C4-2B (cell line): ENCODE results near the gene WBP1.

Experiments
- ZFX ChIP-seq: fragments of 450-650 bp; IDR thresholded peaks from 2 replicates; pipeline ENCODE4 v1.6.1; 2017
- TF ChIP-seq, protein P1 (sequence below): fragments of 450-650 bp; conservative IDR thresholded peaks from 2 replicates; pipeline ENCODE4 v1.5.1; 2017; ENCODE audit warnings: mild to moderate bottlenecking

DNA sequence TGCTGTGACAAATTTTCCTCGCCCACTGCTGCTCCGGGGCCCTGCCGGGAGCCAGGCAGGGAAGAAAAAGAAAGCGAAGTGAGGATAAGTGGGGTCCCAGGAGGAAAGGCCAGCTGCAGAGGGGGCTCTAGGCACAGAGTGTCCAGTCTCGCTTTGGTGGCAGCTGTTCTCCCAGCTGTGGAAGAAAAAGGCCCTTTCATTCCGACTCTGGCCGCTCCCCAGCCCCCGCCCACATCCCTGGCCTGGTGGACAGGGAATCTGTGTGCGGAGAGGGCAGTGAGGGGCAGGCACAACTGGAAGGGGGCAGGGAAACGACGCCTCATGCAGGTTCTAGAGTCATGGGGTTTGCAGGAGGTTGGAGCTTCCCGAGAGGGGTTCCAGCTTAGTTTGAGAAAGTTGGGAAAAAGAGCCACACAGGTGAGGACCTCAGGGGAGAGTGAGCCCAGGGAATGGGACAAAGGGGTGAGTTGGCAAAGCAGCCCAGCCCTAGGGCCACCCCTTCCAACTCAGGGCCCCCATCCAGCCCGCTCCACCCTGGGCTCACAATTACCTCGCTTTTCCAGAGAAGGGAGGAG lies 18.3 kb upstream of the WBP1 start:
- TF ChIP-seq, protein P1, sequence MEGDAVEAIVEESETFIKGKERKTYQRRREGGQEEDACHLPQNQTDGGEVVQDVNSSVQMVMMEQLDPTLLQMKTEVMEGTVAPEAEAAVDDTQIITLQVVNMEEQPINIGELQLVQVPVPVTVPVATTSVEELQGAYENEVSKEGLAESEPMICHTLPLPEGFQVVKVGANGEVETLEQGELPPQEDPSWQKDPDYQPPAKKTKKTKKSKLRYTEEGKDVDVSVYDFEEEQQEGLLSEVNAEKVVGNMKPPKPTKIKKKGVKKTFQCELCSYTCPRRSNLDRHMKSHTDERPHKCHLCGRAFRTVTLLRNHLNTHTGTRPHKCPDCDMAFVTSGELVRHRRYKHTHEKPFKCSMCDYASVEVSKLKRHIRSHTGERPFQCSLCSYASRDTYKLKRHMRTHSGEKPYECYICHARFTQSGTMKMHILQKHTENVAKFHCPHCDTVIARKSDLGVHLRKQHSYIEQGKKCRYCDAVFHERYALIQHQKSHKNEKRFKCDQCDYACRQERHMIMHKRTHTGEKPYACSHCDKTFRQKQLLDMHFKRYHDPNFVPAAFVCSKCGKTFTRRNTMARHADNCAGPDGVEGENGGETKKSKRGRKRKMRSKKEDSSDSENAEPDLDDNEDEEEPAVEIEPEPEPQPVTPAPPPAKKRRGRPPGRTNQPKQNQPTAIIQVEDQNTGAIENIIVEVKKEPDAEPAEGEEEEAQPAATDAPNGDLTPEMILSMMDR: no peak
- no peak for TF ChIP-seq ZFX
